Measurements from ENCODE around the gene FANCD2. TPM values are rescaled to one million over a fixed set of nuclear protein-coding genes. Genes with fewer than 3 reads are reported as not detected.
"Not testable (repeated sequence)": the region's sequence is repeated elsewhere in the genome, so short reads cannot be mapped to it uniquely, and the experiment has no call there.

FANCD2 gene
- total RNA-seq, 1 donor: 15.7 TPM

GRCh38 chr3:10008216-10008587 lies 18.0 kb upstream of the FANCD2 start:
- not testable (repeated sequence) for H3K4me3 ChIP-seq (ENCODE audit: low read length); H3K27me3 ChIP-seq (ENCODE audit: insufficient read depth, low read length); H3K9me3 ChIP-seq (ENCODE audit: low read depth, low read length)
- H3K4me1 ChIP-seq (ENCODE audit: insufficient read depth, low read length): peaks cover 31% of the 10 kb centered on the region

DNA sequence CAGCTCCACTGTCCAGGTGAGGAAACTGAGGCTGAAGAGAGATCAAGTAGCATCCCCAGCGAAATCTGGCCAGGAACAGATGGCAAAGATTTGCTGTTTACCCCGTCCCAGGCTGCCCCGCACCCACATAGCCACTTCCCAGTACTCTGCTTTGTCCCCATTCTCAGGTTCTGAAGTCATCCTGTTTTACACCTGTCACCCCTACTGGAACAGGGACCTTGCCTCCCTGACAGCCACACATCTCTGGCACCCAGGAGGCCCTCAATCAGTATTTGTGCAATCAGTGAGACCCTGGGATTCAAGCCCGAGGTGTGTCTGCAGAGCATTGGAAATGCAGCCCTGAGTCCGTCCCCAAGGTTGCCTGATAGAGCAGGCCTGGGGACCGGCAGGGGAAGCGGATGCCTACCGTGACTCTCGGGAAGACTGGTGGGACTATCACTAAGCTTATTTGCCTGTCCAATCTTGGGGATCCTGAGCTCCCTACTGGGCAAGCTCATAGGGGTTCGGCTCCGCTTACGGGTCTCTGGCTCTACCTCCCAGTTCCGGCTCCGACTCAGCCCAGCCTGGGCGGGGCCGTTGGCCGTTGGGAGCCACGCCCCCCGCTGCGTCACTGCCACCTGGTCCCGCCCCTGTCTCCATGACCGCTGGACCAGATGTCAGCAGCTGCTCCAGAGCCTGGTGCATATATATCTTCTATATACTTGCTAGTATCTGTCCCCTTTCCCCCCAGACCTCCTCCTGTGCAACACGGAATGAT lies 17.5 kb upstream of the FANCD2 start:
- no peaks in the 10 kb centered on the region for H3K9me3 ChIP-seq (ENCODE audit: low read depth, low read length)
- peaks cover 31% of the 10 kb centered on the region for H3K4me1 ChIP-seq (ENCODE audit: insufficient read depth, low read length)
- no peaks in the 10 kb centered on the region for H3K27me3 ChIP-seq (ENCODE audit: insufficient read depth, low read length)
- peak overlapping the region; percentile 22 for H3K4me3 ChIP-seq (ENCODE audit: low read length)

DNA sequence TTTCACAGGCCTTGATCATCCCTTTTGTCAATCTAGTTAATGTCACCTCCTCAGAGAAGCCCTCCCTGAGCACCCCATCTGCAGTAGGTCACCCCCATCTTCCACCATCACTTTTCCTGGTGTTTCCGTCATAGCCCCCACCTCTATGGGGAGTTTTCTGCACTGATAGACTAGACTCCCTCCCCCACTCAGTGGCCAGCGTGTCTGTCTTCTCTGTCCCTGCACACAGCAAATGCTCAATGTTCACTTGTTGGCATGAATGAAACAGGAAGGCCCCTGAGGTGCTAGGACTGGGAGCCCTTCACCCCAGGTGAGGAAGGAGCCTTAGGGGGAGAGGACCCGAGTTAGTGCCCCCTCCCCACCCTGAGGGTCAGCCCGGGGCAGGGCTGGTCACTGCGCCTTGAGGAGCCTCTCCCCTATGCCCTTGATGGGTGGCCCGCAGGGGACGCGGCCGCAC lies 15.8 kb upstream of the FANCD2 start:
- peak overlapping the region; percentile 29 for H3K4me3 ChIP-seq (ENCODE audit: low read length)
- H3K27me3 ChIP-seq (ENCODE audit: insufficient read depth, low read length): no peaks in the 10 kb centered on the region
- no peaks in the 10 kb centered on the region for H3K9me3 ChIP-seq (ENCODE audit: low read depth, low read length)
- peaks cover 36% of the 10 kb centered on the region for H3K4me1 ChIP-seq (ENCODE audit: insufficient read depth, low read length)

DNA sequence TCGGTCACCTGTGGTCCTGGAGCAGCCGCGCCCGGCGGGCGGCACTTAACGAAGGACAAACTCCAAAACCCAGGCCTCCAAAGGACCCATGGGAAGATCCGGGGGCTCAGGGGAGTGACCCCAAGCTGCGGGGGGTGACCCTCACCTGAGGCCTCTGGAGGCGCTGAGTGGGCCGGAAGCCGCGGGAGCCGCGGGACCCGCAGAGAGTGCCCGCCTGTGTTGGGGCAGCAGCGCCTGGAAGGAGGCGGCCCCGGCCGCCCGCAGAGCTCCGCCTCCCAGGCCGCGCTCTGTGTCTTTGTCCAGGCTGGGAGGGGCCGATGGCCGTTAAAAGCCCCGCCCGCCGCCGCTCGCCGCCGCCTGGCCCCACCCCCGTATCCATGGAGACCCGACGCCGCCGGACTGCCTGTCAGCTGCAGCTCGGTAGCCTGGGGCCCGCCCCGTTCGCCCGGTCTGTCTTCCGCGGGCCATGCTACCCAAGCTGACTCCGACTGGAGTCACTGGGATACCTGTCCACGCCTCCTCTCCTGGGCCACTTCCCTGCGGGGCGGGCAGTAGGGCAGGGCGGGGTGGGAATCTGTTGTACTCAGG lies 15.3 kb upstream of the FANCD2 start:
- Histone ChIP-seq H3K9me3 (ENCODE audit: low read depth, low read length) (no peaks in the 10 kb centered on the region), H3K27me3 (ENCODE audit: insufficient read depth, low read length) (no peaks in the 10 kb centered on the region), H3K4me1 (ENCODE audit: insufficient read depth, low read length) (peaks cover 41% of the 10 kb centered on the region), H3K4me3 (ENCODE audit: low read length) (peak overlapping the region; percentile 29)

GRCh38 chr3:10011631-10012030 lies 14.6 kb upstream of the FANCD2 start:
- Histone ChIP-seq H3K4me1 (ENCODE audit: insufficient read depth, low read length) (peaks cover 48% of the 10 kb centered on the region), H3K9me3 (ENCODE audit: low read depth, low read length) (no peaks in the 10 kb centered on the region), H3K4me3 (ENCODE audit: low read length) (no peak overlapping the region), H3K27me3 (ENCODE audit: insufficient read depth, low read length) (no peaks in the 10 kb centered on the region)

GRCh38 chr3:10012106-10012505 lies 14.1 kb upstream of the FANCD2 start:
- H3K4me1 ChIP-seq (ENCODE audit: insufficient read depth, low read length): peaks cover 49% of the 10 kb centered on the region
- no peaks in the 10 kb centered on the region for H3K9me3 ChIP-seq (ENCODE audit: low read depth, low read length)
- H3K27me3 ChIP-seq (ENCODE audit: insufficient read depth, low read length): no peaks in the 10 kb centered on the region
- H3K4me3 ChIP-seq (ENCODE audit: low read length): no peak overlapping the region

- peaks cover 30% of the 10 kb centered on the region for H3K4me1 ChIP-seq (ENCODE audit: insufficient read depth, low read length)
These were observed 10.8 kb upstream of the FANCD2 start for GRCh38 chr3:10015461-10015904.

DNA sequence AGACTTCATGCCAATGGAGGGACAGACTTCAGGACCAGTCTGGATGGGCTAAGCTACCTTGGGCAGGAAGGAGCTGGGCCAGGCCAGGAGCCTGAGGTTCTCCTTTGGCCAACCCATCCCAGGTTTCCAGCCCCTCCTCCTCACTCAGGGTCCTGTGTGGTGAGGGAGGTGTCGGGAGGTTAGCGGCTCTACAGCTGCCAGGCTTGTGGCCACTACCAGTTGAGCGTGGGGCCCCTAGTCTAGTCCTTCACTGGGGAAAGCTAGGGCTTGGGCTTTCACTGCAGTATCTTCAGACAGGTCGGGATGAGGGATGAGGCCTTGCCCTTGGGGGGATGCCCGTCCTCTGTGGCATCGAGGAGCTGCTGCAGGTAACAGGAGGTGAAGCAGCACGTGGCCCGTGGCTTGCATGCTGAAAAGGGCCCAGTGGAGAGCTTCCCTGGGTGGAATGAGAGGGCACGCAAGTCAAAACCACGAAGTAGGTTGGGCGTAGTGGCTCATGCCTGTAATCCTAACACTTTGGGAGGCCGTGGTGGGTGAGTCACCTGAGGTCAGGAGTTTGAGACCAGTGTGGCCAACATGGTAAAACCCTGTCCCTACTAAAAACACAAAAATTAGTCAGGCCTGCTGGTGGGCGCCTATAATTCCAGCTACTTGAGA lies 8.5 kb upstream of the FANCD2 start:
- H3K4me3 ChIP-seq (ENCODE audit: low read length): no peak overlapping the region
- H3K27me3 ChIP-seq (ENCODE audit: insufficient read depth, low read length): no peaks in the 10 kb centered on the region
- peaks cover 18% of the 10 kb centered on the region for H3K4me1 ChIP-seq (ENCODE audit: insufficient read depth, low read length)
- no peaks in the 10 kb centered on the region for H3K9me3 ChIP-seq (ENCODE audit: low read depth, low read length)

More at GRCh38 chr3:10015461-10015904, 10.8 kb upstream of the FANCD2 start:
- H3K9me3 ChIP-seq (ENCODE audit: low read depth, low read length): no peaks in the 10 kb centered on the region
- H3K4me3 ChIP-seq (ENCODE audit: low read length): no peak overlapping the region
- no peaks in the 10 kb centered on the region for H3K27me3 ChIP-seq (ENCODE audit: insufficient read depth, low read length)

GRCh38 chr3:10018806-10019205 lies 7.4 kb upstream of the FANCD2 start:
- peaks cover 25% of the 10 kb centered on the region for H3K4me1 ChIP-seq (ENCODE audit: insufficient read depth, low read length)
- not testable (repeated sequence) for H3K27me3 ChIP-seq (ENCODE audit: insufficient read depth, low read length); H3K4me3 ChIP-seq (ENCODE audit: low read length); H3K9me3 ChIP-seq (ENCODE audit: low read depth, low read length)

DNA sequence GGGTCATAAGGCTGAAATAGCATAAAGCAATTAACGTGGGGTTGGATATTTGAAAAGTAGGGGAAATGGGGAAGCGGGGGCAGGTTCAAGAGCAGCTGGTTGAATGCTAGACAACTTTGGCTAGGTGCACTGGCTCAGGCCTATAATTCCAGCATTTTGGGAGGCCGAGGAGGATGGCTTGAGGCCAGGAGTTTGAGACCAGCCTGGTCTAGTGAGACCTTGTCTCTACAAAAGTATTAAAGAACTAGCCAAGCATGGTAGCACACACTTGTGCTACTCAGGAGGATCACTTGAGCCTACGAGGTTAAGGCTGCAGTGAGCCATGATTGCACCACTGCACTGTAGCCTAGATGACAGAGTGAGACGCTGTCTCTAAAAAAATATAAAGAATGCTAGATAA lies 6.9 kb upstream of the FANCD2 start:
- H3K4me1 ChIP-seq (ENCODE audit: insufficient read depth, low read length): peaks cover 30% of the 10 kb centered on the region
- no peak overlapping the region for H3K4me3 ChIP-seq (ENCODE audit: low read length)
- H3K27me3 ChIP-seq (ENCODE audit: insufficient read depth, low read length): no peaks in the 10 kb centered on the region
- H3K9me3 ChIP-seq (ENCODE audit: low read depth, low read length): no peaks in the 10 kb centered on the region

DNA sequence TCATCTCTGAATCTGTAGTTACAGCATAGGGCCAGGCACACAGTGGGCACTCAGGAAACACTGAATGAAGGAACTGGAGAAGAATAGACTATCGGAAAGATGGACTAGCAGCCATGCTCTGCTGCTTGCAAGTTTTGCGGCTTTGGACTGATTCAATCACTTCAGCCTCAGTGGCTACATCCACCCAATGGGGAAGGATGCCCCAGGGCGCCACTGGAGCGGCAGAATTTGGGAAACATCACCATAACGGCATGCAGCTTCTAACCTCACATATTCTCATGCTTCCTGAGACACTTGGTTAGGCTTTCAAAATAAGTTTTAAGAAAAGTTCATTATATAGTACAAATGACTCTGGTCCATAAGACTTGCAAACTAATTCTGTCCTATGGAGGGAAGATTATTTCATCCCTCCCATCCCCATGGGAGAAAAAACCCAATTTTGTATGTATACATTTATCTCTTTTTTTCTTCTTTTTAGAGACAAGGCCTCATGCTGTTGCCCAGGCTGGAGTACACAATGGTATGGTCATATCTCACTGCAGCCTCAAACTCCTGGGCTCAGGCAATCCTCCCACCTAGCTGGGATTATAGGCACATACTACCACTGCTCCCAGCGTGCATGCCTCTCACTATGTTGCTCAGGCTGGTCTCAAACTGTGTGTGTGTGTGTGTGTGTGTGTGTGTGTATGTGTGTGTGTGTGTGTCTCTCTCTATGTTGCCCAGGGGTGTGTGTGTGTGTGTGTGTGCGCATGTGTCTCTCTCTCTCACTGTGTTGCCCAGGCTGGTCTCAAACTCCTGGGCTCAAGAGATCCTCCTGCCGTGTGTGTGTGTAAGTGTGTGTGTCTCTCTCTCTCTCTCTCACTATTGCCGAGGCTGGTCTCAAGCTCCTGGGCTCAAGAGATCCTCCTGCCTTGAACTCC lies 4.1 kb upstream of the FANCD2 start:
- H3K4me3 ChIP-seq (ENCODE audit: low read length): no peak overlapping the region
- peaks cover 33% of the 10 kb centered on the region for H3K4me1 ChIP-seq (ENCODE audit: insufficient read depth, low read length)
- H3K27me3 ChIP-seq (ENCODE audit: insufficient read depth, low read length): no peaks in the 10 kb centered on the region
- H3K9me3 ChIP-seq (ENCODE audit: low read depth, low read length): no peaks in the 10 kb centered on the region

GRCh38 chr3:10023587-10024310 lies 2.5 kb upstream of the FANCD2 start:
- no peak overlapping the region for H3K4me3 ChIP-seq (ENCODE audit: low read length)
- H3K9me3 ChIP-seq (ENCODE audit: low read depth, low read length): no peaks in the 10 kb centered on the region
- H3K4me1 ChIP-seq (ENCODE audit: insufficient read depth, low read length): peaks cover 37% of the 10 kb centered on the region
- H3K27me3 ChIP-seq (ENCODE audit: insufficient read depth, low read length): no peaks in the 10 kb centered on the region

DNA sequence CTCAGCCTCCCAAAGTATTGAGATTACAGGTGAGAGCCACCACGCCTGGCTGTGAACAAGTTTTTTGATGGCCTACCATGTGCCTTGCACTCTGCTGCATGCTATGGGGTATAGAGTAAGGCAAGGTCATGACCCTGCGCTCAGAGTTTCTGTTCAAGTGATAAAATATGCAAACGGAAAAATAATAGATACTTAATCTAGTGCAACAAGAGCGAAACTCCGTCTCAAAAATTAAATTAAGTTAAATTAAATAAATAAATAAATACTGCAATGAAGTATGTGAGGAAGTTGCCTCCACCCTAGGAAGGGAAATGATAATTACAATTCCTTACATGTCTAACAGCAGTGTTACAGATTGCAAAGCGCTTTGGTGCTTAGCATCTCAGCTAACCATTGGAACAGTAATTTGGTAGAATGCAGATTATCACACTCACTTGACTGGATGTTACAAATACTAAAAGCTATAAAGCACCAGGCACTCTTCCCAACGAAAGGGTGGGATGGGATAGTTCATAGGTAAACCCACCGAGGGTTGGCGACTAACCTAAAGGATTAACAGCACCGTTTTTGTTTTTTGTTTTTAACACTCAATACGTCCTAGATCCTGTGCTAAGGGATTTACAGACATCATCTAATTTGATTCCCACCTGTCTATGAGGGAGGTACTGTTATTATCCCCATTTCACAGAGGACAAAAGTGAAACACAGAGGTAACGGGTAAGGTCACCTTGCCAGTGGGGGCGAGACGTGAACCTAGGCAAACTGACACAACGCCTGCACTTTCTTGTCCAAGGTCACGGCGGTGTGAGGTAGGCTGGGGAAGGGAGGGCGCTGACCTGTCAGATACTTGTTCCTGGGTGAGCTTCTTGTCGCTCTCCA lies 793 bp upstream of the FANCD2 start:
- H3K9me3 ChIP-seq (ENCODE audit: low read depth, low read length): no peaks in the 10 kb centered on the region
- peaks cover 37% of the 10 kb centered on the region for H3K4me1 ChIP-seq (ENCODE audit: insufficient read depth, low read length)
- no peaks in the 10 kb centered on the region for H3K27me3 ChIP-seq (ENCODE audit: insufficient read depth, low read length)
- peak overlapping the region; percentile 59 for H3K4me3 ChIP-seq (ENCODE audit: low read length)
